ENCODE data around the gene TGFB1I1.

TGFB1I1 gene

DNA sequence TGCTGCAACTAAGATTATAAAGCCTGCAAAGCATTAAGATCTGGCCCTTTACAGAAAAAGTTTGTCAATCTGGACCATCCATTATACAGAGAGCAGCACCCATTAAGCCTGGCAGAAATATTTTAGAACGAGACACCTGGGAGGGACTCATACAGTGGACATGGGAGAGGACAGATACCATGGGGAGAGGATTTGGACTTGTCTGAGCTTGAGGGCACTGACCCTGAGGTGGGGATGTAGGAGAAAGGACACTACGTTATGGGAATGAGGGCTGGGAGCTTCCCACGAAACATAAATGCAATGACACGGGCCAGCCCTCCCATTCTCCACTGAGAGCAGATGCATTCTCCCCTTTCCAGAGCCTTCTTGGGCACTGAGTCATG is 30.0 kb downstream of the TGFB1I1 start:
- TF ChIP-seq, protein P1, sequence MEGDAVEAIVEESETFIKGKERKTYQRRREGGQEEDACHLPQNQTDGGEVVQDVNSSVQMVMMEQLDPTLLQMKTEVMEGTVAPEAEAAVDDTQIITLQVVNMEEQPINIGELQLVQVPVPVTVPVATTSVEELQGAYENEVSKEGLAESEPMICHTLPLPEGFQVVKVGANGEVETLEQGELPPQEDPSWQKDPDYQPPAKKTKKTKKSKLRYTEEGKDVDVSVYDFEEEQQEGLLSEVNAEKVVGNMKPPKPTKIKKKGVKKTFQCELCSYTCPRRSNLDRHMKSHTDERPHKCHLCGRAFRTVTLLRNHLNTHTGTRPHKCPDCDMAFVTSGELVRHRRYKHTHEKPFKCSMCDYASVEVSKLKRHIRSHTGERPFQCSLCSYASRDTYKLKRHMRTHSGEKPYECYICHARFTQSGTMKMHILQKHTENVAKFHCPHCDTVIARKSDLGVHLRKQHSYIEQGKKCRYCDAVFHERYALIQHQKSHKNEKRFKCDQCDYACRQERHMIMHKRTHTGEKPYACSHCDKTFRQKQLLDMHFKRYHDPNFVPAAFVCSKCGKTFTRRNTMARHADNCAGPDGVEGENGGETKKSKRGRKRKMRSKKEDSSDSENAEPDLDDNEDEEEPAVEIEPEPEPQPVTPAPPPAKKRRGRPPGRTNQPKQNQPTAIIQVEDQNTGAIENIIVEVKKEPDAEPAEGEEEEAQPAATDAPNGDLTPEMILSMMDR (IDR thresholded peaks at IDR 0.05) = no peak

DNA sequence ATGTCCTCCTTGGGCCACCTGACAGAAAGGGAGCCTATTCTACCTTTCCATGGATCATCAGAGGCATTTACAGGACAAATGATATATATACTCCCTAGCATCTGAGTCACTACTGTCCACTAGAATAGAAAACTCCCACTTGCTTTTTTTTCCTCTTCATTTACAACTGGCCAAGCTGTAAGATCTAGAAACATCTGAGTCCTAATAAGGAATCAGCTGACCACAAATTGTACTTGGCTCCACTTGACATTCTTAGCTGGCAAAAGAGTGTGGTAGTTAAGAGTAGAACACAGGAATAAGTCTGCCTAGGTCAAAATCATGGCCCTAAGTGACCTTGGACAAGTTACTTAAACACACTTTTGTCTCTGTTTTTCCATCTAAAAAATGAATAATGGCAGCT is 31.0 kb downstream of the TGFB1I1 start:
- TF ChIP-seq, protein P1 (IDR thresholded peaks at IDR 0.05) = no peak

DNA sequence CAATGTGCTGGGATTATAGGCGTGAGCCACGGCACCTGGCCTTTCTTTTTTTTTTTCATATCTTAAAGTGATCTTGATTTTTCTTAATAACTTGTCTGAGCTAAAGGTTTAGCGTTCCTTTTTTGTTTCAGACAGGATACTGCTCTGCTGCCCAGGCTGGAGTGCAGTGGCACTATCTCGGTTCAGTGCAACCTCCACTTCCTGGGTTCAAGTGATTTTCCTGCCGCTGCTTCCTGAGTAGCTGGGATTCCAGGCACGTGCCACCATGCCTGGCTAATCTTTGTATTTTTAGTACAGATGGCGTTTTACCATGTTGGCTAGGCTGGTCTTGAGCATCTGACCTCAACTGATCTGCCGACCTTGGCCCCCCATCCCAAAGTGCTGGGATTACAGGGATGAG is 32.2 kb downstream of the TGFB1I1 start:
- TF ChIP-seq, protein P1 (IDR thresholded peaks at IDR 0.05) = no peak

DNA sequence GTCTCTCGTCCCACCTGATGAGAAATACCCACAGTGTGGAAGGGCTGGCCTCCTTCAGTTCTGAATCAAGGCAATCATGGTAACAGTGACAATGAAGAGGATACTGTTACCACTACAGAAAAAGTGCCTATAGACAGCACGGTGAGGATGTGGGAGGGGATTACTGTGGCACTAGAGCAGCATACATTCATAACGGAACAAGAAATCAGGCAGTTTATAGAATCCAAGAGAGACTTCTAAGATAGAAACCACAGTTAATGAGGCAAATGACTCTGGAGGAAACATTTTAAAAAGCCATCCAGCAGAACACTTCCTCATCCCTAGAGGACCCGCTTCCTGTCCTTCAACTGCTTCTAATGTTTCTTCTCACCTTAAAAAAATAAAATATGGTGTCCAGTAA is 33.5 kb downstream of the TGFB1I1 start:
- TF ChIP-seq, protein P1 (IDR thresholded peaks at IDR 0.05) = no peak

DNA sequence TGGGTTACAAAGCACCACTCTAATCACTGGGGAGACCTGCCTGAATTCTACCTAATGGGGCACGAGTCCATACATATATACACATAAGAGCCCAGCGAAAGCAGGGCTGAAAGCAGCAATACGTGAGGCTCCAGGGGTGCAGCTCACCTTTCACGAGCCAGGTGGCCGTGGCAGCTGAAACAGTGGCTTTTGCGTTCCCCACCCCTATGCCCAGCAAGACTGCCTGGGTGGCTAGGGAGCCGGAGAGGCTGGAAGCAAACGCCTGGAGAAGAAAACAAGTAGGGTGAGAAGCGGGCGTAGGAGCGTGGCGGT is 35.6 kb downstream of the TGFB1I1 start:
- TF ChIP-seq, protein P1 (IDR thresholded peaks at IDR 0.05) = no peak

DNA sequence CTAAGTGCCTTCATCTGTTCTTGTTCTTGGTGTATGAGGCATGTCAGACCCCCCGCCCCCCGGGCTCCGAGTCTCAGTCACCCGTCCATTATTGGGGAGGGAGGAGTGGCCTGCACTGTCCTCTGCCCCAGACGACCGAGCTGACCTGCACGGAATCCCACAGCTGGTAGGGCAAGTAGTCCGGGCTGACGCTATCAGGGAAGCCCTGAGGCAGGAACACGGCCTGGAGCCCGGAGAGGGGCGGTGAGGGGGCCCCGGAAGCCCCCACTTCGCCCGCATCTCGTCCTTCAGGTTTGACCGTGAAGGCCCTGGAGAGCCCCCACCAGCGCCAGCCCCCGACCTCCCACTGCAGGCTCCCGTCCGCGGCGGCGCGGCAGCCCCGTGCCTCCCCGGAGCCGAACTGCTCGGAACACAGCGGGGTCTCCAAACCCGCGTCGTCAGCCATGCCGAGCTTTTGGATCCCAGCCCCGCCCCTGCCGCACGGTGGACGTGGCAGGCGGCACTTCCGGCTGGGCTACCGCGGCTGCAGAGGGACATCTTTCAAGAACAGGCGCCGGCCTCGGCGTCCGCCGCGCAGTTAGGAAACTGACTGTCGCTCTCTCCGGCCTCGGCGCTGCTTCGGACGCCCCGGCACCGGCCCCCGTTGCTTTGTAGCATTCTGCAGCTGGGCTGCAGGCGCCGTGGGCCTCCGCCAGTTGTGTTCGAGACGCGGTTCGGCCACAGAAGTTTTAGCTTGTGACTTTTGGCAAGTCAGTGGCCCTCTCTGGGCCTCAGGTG is 36.2 kb downstream of the TGFB1I1 start, which contains the start of gene RUSF1:
Gene RUSF1 (minus strand): TSS at position 463 of the 777 bp plus-strand sequence. CDS start 18 bp downstream, at position 445.
- TF ChIP-seq, protein P1 (IDR thresholded peaks at IDR 0.05) = no peak

DNA sequence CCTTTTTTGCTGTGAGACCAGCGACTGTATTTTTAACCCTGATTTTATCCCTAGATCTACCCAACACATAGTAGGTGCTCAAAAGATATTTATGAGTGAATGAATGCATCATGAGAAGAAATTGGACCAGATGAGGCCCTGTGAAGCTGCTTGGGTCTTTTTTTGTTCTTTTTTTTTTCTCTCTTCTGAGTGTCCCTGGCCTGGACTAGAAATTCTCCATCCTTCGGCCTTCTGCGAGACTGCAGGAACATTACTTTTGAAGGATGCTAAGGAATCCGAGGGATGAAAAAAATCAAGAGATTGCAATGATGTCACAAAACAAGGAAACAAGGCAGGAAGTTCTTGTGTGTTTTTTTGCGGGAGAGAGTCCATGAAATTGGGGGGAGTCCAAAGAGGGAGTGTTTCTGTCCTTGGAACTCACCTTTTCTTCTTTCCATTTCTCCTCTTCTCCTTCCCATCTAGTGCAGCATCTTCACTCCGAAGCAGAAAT is 36.8 kb downstream of the TGFB1I1 start:
- TF ChIP-seq, protein P1 (IDR thresholded peaks at IDR 0.05) = no peak

All from LNCAP (cell line).